Kidney glomerular epithelial cell (primary cell): Measurements from ENCODE around the gene NTN1.

Experiments
- DNase-seq: peaks from one replicate; lab custom pipeline; 2025; lab: John Stamatoyannopoulos, UW

Gene NTN1

GRCh38 chr17:9037736-9038135 lies 16.4 kb downstream of the NTN1 start:
- DNase-seq = no peak

- no peak for DNase-seq
Measured at GRCh38 chr17:9038380-9038779, 17.1 kb downstream of the NTN1 start.

- no peak for DNase-seq
Measured at GRCh38 chr17:9044772-9045463, 23.6 kb downstream of the NTN1 start.

- peak; percentile 4 for DNase-seq
Measured at GRCh38 chr17:9050801-9051401, 29.6 kb downstream of the NTN1 start.

GRCh38 chr17:9051561-9051960 lies 30.3 kb downstream of the NTN1 start:
- no peak for DNase-seq

GRCh38 chr17:9052921-9053320 lies 31.6 kb downstream of the NTN1 start:
- DNase-seq = no peak

- no peak for DNase-seq
Measured at GRCh38 chr17:9053406-9053805, 32.1 kb downstream of the NTN1 start.

GRCh38 chr17:9054126-9054975 lies 33.0 kb downstream of the NTN1 start:
- DNase-seq = no peak

- DNase-seq = no peak
Measured at GRCh38 chr17:9055281-9055680, 34.0 kb downstream of the NTN1 start.

GRCh38 chr17:9056566-9056965 lies 35.3 kb downstream of the NTN1 start:
- no peak for DNase-seq

- no peak for DNase-seq
Measured at GRCh38 chr17:9057310-9057709, 36.0 kb downstream of the NTN1 start.

- no peak for DNase-seq
Measured at GRCh38 chr17:9062399-9062902, 41.1 kb downstream of the NTN1 start.

GRCh38 chr17:9064311-9064834 lies 43.1 kb downstream of the NTN1 start:
- DNase-seq = no peak

GRCh38 chr17:9071016-9071415 lies 49.7 kb downstream of the NTN1 start:
- no peak for DNase-seq

GRCh38 chr17:9071811-9072498 lies 50.6 kb downstream of the NTN1 start:
- no peak for DNase-seq

GRCh38 chr17:9072696-9073339 lies 51.5 kb downstream of the NTN1 start:
- DNase-seq = no peak

GRCh38 chr17:9074131-9074530 lies 52.8 kb downstream of the NTN1 start:
- DNase-seq = no peak

GRCh38 chr17:9079461-9080103 lies 58.3 kb downstream of the NTN1 start:
- DNase-seq = no peak

- DNase-seq = no peak
Measured at GRCh38 chr17:9080296-9080914, 59.1 kb downstream of the NTN1 start.

GRCh38 chr17:9080983-9081382 lies 59.7 kb downstream of the NTN1 start:
- no peak for DNase-seq

- DNase-seq = no peak
Measured at GRCh38 chr17:9086577-9086976, 65.3 kb downstream of the NTN1 start.
